ENCODE data around the gene INSL3. TPM values are rescaled to one million over a fixed set of nuclear protein-coding genes. Genes with fewer than 3 reads are reported as not detected.

INSL3 gene
- total RNA-seq, 1 donor from 2014 or later = 13.9 TPM

Other genes with a start within 250 kb of the INSL3 start
- 0.27 TPM in 1 of 2 replicates, not detected in the other for gene UNC13A, start 133.2 kb downstream of the INSL3 start, total RNA-seq
- 70.8 and 75.5 TPM in 2 replicates for gene MAP1S, start 102.0 kb downstream of the INSL3 start, total RNA-seq
- 94.1 and 98.7 TPM in 2 replicates for gene FCHO1, start 70.0 kb downstream of the INSL3 start, total RNA-seq
- gene B3GNT3, start 26.4 kb downstream of the INSL3 start, total RNA-seq = 0.61 and 0.90 TPM in 2 replicates
- gene JAK3, start 26.5 kb upstream of the INSL3 start, total RNA-seq = 336 and 345 TPM in 2 replicates
- gene RPL18A, start 38.4 kb upstream of the INSL3 start, total RNA-seq = 2,028 and 2,084 TPM in 2 replicates
- 1.6 and 2.2 TPM in 2 replicates for gene SLC5A5, start 50.4 kb upstream of the INSL3 start, total RNA-seq
- 64.3 and 72.2 TPM in 2 replicates for gene CCDC124, start 111.5 kb upstream of the INSL3 start, total RNA-seq
- gene KCNN1, start 145.6 kb upstream of the INSL3 start, total RNA-seq = 0.20 TPM in 1 of 2 replicates, not detected in the other
- gene ARRDC2, start 186.7 kb upstream of the INSL3 start, total RNA-seq = 68.1 and 80.2 TPM in 2 replicates

Data from T-helper 1 cell treated with Interleukin-12 subunit alpha and Interleukin-12 subunit beta and Interleukin-4 antibody, amounts not matched to agents 30 ng/mL and 1 ng/mL, for 36 hours (primary cell).